GM19397 (cell line): Measurements from ENCODE around the gene PHKB.

ENCODE experiments used
- ATAC-seq: cut with Tn5 transposase; IDR thresholded peaks from one replicate; pipeline ENCODE4 v1.9.1; 2021; ENCODE audit warnings: mild to moderate bottlenecking, moderate library complexity; ENCODE audit not compliant: unreplicated experiment

The PHKB gene

DNA sequence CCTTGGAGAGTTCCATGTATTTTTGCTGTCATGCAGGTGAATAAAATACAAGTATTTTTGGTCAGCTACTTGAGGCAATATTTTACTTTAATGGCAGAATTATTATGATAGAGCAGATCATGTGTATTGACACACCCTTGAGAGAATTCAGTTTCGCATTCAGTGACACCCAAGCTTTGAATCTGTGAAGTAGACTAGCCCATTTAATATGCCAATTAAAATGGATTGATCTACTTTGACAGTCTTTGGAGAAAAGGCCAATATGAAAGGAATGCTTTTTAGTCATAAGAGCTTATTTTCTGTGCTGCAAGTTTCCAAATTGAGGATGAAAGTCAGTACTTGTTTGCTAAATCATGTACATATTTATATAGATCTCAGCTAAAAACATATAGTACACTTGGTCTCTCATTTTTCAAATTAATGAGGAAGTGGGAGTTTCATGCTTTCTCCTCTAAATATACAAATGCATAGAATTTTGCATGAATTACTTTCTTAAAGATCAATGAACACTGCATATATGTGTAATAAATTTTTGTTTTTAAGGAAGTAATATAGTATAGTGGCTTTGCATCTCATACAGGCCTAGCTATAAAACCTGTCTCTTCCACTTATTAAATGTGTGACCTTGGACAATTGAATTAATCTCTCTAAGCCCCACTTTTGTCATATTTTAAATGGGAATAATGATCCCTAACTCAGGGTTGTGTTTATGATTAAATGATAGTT, 161.5 kb downstream of the PHKB start:
- no peak for ATAC-seq

DNA sequence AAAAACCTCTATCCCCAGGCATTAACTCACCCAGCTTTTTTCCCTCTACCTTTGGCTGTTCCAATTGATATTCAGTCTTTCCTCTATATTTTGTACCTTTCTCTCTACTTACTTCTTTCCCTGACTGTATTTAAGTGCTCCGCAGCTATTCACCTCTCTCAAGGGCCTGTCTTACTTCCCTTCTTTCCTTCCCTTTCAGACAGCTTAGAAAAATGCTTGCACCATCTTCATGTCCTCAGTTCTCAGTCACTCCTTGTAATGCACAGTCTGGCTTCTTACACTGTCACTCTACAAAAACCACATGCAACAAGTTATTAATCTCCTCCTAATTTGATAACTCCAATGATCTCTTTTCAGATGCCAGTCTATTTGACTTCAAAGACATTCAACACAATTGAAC, 163.4 kb downstream of the PHKB start:
- ATAC-seq, result no peak

DNA sequence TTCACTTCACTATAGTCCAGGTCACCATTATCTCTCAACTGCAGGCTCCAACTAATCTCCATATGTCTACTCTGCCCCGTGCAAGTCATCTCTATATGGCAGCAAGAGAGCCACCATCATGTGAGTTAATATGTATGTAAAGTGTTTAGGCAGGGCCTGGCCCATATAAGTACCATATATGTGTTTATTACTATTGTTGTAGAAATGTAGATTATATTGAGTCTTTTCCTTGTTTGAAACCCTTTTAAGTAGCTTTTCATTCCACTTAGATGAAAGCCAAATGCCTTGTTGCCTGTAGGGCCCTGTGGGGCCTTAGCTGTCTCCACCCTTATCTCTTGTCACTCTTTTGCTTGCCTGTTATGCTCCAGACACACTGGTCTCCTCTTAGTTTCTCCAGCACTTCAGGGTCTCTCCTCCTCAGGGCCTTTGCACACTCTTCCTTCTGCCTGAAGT, 164.0 kb downstream of the PHKB start:
- ATAC-seq, result no peak

DNA sequence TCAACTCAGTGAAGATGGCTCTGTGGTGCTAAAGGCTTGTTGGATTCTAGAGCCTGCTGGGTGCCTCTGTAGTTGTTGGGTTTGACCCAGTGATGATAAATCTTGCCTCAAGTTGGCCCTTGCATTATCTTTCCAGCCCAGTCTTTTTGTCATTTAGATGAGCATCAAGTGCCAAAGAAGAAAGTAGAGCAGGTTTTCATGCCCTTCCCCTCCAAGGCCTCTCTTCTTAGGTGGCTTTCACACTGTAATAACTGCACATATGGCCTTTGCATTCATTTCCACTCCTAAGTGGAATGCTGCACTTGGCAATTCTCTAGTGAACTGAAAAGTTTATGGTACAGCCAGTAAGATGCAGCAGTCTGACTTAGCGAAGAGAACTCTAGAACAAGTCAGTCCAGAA, 165.1 kb downstream of the PHKB start:
- no peak for ATAC-seq

DNA sequence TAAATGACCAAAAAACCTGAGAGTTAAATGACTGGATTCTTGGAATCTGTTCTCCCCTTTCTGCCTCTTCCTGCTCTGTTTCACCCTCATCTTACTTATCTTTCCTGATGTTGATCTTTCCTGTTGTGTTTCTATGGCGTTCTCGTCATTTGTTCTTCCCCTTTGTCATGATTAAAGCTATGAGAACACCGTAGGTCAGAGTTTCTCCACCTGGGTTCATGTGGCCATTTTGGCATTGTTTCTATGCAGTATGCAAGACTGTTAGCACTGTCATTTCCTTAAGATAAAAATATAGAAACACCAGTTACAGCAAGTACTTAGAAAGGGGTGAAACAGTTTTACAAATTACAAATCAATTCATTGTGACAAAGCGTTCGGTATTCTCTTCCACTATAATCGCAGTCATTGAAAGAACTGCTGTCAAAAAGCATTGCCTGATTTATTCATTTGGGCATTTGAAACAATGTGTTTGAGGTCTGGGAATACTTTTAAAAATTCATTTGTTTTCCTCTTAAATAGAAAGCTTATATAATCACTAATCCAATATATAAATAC, 166.0 kb downstream of the PHKB start:
- no peak for ATAC-seq

- ATAC-seq, result no peak
Measured at GRCh38 chr16:47627721-47628120, 166.6 kb downstream of the PHKB start.

- ATAC-seq, result no peak
Measured at GRCh38 chr16:47631131-47631530, 170.0 kb downstream of the PHKB start.

DNA sequence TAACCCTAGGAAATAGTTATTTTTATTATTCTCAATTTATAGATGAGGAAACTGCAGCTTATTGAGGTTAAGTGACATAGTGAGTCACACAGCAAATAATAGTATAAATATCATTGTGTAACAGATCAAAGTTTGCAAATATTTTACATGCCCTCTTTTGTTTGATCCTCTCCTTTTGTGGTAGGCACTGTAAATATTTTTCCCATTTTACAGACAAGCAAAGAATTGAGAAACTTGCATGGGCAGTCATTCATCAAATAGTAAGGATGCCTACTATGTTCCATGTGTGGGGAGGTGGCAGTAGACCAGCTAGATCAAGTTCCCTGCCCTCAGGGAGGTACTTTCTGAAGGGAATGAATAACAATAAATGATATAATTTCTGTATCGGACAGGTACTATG, 173.0 kb downstream of the PHKB start:
- no peak for ATAC-seq

DNA sequence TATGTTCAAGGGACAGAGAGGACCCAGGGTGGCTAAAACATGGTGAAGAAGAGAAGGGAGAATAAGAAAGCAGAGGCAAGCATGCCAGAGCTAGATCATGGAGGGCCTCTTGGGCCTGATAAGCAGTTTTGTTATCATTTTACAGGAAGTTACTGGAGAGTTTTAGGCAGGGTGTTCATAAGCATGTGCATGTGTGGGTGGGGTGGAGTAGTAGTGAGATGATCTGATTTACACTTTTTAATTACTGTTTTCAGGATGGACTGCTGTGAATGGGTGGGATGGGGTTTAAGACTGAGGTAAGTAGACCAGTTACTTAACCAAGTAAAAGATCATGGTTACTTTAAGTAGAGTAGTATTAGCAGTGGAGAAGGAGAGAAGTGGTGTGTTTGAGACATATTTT, 173.6 kb downstream of the PHKB start:
- ATAC-seq, result no peak

- ATAC-seq, result no peak
Measured at GRCh38 chr16:47636501-47637099, 175.5 kb downstream of the PHKB start.

- no peak for ATAC-seq
Measured at GRCh38 chr16:47638175-47638574, 177.0 kb downstream of the PHKB start.

DNA sequence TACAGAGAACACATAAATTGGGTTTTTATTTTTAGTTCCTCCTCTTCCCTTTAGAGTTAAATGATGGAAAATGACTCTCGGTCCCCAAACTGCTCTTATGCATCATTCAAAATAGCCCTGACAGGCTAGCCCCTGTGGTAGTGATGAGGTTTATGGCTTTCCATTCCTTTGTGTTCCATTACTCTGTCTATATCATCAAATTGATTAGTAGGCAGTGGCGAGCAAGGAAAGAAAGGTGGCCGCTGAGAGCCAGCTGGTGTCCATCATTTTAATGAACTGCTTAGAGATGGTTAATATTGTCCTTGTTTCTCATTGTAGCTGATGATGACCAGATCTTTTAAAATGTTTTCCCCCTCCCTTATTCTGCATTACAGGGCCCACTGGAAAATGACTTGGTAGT, 179.5 kb downstream of the PHKB start:
- ATAC-seq, result no peak

- ATAC-seq, result no peak
Measured at GRCh38 chr16:47643323-47644000, 182.3 kb downstream of the PHKB start.

DNA sequence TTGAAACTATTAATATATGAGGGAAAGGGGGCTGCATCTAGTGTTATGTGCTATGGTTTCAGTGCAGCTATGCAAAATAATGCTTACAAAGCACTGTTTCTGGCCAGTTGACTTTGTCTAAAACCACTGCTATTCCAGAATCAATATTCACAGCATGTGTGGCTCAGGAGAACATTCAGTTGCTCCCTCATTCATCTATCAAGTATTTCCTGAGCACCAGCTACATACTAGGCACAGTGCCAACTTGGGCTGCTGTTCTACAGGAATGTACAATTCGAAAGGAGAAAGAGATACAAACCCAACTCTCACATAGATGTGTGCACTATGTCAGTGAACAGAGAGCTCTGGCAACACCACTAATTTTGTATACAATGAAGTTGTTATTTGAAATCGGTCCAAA, 183.0 kb downstream of the PHKB start:
- ATAC-seq, result no peak

- ATAC-seq, result no peak
Measured at GRCh38 chr16:47644661-47645060, 183.5 kb downstream of the PHKB start.

DNA sequence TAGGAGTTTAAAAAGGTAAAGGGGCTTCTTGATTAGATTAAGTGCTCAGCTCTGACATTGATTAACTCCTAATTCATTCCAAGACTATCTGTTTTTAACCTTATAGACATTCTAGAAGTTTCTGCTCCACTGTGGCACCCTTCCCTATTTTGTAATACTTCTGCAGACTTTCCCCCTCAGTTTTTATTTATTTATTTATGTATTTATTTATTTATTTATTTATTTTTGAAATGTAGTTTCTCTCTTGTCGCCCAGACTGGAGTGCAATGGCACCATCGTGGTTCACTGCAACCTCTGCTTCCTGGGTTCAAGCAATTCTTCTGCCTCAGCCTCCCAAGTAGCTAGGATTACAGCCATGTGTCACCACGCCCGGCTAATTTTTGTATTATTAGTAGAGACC, 185.8 kb downstream of the PHKB start:
- no peak for ATAC-seq

GRCh38 chr16:47657032-47657431, 195.9 kb downstream of the PHKB start:
- no peak for ATAC-seq

GRCh38 chr16:47657977-47658376, 196.8 kb downstream of the PHKB start:
- no peak for ATAC-seq

- ATAC-seq, result no peak
Measured at GRCh38 chr16:47660540-47660939, 199.4 kb downstream of the PHKB start.

DNA sequence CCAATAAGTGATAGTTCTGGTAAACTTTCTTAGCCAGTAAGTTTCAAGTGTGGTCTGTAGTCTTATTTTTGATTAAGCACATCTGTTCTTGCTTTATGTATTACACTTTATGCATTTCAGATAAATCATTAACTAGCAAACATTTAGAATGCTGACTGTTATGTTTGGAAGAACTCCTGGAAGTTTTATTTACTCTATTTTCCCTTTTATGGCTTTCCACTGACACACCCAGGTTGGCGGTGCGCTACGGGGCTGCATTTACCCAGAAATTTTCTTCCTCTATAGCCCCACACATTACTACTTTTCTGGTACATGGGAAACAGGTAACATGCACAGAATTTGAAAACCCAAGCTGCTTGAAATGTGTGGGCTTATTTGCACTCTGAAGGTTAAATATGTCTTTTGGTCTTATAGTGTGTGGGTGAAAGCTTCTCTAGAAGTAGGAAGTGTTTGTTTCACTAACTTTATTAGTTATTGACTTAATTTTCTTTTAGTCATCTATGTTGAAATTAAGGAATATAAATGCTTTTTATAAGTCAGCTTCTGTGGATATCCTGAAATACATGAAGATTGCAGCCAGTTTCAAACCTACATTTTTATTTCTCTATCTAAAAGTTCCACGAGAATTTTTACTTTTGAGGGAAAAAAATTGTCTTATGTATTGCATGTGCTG, 203.7 kb downstream of the PHKB start:
- no peak for ATAC-seq

DNA sequence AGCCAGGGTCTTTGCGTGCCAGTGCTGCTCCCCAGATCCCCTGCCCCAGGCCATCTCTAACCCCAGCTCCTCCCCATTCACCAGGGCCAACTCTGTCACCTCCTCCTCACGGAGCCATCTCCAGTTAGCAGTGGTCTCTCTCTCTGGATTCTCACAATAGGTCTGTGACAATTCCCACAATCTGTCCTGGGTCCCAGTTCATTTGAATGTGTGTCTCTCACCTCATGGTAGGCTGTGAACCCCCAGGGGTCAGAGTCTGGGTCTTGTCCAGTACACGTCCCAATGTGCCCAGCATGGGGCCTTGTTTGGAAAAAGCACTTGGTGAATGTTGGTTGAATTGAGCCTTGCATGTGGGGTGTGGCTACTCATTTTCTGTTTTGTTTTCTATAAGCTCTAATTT, 205.3 kb downstream of the PHKB start:
- ATAC-seq, result no peak
